GM19463 (cell line): ENCODE results near the gene NEDD1.

Source experiments
- ATAC-seq: cut with Tn5 transposase; IDR thresholded peaks from one replicate; pipeline ENCODE4 v1.9.1; 2021; ENCODE audit warnings: mild to moderate bottlenecking, moderate library complexity; ENCODE audit not compliant: unreplicated experiment

The NEDD1 gene

DNA sequence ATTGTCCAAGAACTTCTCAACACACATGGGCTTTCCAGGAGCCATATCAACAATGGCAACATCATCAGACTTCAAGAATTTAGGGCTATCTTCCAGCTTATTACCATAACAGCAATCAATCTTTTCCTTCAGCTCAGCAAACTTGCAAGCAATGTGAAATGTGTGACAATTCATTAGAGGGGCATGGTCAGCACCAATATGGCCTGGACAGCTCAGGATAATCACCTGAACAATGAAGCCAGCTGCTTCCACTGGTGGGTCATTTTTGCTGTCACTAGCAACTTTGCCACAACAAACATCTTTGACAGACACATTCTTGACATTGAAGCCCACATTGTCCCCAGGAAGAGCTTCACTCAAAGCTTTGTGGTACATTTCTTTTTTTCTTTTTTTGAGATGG is 5.9 kb upstream of the NEDD1 start:
- ATAC-seq = no peak

DNA sequence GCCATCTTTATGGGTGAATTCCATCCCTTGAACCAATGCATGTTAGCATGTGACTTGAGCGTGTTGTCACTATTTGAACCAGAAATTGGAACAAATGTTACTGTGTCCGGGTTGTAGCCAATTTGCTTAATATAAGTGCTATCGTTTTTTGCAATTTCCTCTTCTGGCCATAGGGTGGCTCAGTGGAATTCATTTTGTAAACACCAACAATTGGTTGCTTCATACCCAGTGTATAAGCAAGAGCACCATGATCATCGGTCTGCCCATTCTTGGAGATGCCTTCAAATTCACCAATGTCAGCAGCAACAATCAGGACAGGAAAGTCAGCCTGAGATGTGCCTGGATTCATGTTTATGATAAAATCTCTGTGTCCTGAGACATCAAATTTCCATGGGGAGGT is 5.0 kb upstream of the NEDD1 start:
- ATAC-seq = no peak

DNA sequence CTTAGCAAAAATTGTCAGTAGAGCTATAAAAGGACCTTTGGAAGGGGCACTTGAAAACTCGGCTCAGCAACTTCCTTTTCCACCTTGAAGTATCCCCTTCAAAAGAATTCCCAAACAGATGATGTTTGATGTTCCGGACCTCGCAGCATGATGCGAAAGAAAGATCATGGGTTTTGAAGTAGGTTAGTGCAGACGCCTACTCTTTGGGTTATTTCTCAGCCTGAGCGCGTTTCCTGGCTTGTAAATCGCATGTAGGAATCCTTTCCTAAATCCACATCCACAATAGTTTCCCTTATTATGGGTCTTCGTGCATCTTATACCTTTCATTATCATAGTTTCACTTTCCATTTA is 584 bp upstream of the NEDD1 start:
- ATAC-seq = no peak

DNA sequence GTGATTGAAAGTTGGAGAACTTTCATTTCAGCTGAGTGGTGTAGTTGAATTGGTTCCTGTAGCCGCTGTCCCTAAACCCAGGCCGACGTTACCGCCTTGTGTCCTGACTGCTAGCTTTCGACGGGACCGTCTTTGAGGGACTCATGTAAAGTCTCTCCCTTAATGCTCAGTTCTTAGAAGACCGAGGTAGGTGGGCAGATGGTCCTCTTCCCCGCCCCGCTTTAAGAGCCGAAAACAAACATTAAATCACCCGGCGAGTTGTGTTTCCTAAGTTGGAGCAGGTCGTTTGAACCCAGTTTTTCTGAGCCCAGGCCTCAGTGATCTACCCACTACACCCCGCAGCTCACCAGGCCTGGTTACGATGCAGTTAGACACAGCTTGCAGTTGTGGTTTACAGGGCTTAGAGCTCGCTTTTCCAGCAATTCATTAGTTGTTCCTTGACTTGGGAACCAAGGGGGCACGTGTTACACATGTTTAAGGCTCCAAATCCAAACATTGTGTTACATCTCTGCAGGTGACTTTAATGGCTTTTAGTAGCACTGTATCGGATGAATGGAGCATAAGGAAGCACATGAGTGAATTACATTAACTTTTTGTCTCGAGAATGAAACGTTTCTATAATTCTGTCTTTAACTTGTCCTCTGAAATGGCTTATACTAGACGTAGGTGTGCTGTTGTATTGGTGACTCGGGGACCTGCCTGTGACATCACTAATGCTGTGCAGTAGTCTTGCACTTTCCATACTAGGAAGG is 790 bp downstream of the NEDD1 start:
- peak; percentile 12 for ATAC-seq

DNA sequence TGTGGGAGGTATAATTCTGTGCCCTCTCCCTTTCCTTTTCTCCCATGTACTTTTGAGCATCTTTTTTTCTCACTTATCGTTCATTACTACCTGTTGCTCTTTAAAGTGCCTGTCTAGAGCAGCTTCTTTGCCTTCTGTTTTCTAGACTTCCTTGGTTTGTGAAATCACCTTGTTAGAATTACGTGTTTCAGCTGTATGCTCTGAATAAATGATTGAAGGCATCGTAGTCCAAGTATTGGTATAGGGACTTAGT is 1.3 kb downstream of the NEDD1 start:
- ATAC-seq = no peak

DNA sequence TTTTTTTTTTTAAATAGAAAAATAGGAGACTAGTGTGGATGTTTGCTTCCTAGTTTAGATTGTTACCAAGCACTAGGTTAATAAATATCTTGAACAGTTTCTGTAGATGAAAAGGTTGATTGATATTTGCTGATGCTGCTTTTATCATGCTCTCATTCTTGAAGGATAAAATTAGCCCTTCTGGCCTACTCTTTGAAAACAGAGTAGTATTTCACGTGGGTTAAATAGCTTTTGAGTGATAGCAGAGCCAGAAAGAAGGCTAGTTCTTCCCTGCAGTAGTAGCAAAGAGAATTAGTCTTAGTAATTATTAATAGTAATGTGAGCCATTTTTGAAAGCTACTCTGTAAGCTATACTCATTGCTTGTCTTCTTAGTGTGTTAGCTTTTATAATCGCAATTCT is 5.2 kb downstream of the NEDD1 start:
- ATAC-seq = no peak

DNA sequence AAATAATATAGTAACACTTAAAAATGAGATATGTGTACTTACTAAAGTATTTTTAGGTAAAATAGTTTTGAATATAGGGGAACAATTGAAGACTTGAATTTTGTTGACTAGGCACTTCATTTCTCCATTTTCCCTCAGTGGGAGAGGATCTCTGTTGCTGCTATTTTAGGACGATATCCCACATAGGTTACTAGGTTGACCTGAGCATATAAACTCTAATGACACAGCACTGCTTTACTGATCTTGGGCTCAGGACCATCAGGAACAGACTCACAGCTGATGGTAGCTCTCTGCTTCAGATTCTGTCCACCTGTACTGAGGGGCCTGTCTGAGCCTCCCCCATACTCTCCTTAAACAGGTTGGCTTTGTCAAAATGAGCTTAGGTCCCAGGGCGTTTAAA is 5.9 kb downstream of the NEDD1 start:
- no peak for ATAC-seq

DNA sequence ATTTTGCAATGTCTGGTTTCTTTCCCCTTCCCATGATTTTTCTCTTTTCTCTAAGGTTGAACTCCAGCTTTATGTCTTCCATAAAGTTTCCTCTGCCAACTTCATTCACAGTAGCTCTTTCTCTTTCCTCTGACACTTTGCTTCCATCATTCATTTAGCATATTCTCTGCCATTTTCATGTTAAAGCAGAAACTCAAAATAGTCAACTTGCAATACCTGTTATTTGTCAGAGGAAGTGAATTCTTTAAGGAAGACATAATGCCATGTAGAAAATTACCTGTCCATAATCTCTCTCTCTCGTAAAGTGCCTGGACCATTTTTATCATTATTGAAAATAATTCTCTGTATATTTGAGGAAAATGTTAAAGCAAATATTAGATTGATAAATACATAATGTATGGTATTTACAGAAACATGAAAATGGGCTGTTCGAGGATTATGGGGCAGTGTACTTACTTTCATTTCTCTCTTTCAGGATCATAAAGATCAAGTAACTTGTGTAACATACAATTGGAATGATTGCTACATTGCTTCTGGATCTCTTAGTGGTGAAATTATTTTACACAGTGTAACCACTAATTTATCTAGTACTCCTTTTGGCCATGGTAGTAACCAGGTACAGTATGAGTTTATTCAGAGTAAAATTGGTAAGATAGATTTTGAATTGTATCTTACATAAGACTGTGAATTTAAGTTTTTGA is 12.6 kb downstream of the NEDD1 start:
- ATAC-seq = no peak

DNA sequence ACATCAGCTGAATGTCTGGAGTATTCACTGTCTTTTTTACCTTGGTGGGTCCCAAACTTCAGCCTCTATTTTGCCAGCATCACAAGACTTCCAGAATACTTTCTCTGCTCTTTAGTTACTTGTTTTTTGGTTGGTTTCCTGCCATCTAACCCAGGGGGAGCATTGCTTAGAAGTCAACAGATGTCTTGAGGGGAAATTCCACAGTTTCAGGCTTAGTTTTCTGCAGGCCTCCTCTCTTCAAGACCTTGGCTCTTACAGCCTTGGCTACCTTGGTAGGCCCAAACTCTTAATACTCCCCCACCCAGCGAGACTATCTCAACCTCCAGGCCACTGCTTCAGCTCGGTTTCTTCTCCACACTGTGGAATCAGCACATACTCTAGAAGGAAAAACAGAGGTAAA is 41.7 kb downstream of the NEDD1 start:
- peak; percentile 93 for ATAC-seq

DNA sequence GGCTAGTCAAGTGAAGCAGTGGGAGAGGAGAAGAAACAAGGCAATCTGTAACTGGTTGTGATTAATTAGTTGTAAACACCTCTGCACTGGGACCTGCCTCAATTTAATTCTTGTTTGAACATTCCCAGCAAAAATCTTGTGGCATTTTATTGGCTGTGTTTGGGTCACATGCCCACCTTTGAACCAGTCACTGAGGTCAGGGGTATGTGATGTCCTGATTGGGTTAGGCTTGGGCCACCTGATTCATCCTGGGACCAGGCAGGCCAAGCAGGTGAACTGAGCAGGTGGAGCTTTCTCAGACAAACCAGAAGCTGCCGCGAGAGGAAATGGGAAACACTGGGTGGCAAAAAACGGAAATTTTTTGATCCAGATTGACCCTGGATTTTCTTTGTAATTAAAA is 72.5 kb downstream of the NEDD1 start:
- no peak for ATAC-seq

DNA sequence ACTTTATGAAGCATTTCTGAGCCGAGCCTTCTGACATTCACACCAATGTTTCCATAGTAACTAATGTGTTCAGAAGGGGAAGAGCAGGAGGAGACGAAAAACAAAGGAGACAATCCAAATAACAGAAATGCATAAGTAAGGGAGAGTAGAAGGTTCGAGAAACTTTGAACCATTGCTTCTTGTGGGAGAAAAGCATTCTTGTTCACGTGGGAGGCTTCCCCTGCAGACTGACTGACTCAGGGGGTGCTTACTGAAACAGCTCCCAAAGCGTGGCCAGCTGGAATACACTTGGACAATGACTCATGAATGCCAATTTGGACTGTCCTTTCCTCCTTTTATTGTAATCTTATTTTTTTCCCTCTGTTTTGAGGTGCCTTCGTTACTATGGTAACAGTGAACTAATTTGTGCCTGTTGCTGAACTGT is 73.9 kb downstream of the NEDD1 start:
- no peak for ATAC-seq

DNA sequence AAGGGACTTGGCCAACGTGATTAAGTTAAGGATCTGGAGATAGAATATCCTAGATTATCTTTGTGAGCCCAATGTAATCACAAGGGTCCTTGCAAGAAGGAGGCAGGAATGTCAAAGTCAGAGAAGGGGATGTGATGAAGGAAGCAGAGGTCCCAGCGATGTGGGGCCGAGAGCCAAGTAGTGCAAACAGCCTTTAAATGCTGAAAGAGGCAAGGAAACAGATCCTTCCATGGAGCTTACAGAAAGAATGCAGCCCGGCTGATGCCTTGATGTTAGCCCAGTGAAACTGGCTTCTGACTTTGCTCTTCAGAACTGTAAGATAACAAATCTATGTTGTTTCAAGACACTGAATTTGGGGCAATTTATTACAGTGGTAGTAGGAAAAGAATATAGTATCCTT is 74.9 kb downstream of the NEDD1 start:
- ATAC-seq = no peak

DNA sequence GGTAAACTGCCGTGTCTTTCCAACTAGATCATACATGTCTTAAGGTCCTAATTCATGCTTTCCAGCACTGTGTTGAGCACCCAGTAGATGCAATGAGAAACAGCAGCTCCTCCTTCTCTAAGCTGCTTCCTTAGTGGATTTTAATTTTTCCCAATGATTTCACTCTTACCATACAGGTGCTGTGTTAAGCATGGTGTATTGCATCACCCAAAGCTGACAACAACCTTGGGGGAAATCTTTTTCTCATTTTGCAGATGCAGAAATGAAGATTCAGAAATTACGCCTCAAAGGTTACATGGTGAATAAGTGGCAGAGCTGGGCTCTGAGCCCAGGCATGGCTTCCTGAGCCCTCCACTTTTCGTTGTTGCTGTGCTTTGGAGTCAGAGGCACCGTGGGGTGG is 75.6 kb downstream of the NEDD1 start:
- no peak for ATAC-seq

DNA sequence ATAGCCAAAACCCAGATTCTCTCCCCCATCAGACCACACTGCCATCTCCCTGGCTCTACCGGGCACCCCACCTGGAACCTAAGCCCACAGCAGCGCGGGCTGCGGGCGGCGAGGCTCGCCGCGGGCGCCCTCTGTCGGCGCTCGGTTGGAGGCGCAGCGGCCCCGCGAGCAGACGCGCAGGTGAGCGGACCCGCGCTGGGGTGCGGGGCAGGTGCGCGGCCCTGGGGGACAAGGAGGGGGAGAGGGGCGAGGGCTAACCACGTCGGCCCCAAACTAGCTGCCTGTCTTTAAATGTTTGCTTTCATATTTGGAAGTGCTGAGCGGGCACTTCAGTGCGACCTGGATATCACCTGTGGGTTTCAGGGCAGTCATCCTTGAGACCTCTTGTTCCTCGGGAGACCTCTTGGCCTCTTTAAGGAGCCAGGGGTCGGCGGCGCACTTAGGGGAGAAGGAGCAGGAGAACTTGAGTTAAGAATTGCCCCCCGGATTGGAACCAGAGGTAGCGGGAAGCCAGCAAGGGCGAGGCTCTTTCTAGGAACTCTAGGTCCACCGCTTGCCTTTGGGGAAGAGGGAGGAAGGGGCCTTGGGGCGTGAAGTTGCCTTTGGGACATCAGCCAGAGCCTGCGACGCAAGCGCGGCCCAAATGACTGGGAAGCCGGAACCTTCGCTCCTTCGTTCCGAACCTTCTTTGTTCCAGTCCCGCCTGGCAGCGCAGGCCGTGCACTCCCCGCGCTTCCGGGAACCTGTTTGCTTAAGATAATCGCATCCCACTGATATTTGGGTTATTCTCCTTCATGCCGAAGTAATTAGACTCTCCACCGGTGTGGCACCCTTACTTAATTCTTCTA is 78.7 kb downstream of the NEDD1 start:
- ATAC-seq = peak; percentile 91

DNA sequence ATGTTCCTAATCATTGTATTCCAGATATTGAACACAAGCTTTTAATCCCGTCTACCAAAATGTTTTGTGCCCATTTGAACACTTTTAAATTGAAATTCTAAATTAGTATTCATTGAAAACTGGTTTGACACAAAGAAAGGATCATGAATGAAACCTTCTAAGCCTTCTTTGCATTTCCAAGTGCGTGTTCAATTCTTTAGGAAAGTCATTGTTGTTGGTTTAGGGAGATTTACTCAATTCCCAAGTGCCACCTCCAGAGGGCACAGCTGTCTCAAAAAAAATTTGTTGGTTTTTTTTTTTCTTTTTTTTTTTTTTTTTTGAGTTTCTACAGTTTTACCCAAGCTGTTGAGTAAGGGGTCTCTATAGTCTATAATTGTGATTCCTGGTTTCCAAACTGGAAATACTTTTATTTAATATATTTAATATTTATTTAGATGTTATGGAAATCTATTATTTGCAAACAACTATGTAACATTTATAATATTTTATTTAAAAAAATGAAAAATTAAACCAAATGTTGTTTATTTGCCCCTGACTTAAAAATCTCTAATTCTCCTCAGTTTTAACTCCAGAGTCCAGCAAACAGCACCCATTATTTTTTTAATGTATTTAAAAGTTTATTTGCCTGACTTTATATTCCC is 79.9 kb downstream of the NEDD1 start:
- no peak for ATAC-seq

DNA sequence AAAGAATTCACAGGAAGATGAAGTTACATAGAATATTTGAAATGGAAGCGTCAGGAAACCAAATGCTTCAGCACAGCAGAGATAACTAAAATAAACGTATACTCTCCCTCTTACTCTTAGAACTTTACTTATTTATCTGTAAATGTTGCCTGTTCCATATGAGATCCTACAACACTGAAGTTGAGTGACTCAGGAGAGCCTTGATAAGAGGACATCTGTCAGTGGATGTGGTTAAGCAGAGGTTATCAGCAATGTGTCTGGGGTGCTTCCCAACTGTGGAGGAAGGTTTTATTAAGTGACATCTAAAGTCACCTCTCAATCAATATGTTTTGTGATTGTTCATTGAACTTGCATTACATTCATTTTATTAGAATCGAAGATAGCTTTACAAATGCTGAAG is 81.9 kb downstream of the NEDD1 start:
- no peak for ATAC-seq

DNA sequence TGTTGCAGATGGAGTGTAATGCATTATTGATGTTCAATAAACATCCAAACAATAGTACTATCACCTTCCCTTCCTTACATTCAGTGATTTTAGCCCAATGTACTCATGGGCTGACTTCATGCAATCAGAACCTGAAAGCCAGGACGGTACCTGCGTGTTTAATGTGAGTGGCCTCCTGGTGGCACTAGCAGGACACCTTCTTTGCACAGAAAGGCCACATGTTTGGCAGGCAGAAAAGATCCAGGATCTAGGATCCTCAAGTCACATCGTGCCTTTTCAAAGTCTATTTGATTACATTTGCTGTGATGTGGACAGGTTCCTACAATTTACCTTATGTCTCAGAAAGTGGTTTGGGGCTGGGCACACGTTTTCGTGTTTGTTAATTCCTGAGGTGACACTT is 82.9 kb downstream of the NEDD1 start:
- no peak for ATAC-seq

DNA sequence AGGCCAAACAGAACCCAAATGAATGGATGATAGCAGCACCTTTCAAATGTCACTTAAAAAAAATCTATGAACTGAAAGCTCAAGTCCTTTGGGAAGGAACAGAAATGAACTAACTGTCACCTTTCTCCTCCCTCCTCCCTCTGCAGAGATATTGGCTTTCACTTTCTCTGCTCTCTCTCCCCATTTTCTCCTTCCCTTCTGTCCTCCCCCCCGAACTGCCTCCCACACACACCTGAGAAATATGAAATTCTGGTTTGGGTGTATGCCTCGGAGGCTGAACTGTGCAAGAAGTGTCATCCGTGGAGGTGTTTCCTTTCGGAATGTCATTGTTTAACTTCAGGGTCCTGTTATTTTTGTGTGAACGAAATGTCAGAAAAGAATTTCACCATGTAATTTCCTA is 87.8 kb downstream of the NEDD1 start:
- no peak for ATAC-seq

DNA sequence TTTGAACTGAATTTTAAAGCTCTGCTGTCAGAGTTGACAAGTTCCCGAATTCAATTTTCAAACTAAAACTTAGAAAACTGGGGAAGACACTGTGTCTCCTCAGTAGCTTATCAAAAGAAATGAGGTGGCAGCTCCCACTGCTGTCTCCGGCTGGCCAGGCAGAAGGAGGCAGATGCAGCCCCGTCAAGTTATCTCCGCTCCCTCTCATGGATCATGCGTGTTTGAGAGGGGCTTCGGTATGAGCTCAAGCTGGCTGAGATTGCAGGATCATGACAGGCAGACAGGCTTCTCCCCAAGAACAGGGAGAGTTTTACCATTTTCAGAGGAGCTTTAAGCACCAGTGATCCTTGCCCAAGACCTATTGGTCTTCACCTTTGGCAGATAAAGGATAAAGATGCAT is 88.8 kb downstream of the NEDD1 start:
- no peak for ATAC-seq

DNA sequence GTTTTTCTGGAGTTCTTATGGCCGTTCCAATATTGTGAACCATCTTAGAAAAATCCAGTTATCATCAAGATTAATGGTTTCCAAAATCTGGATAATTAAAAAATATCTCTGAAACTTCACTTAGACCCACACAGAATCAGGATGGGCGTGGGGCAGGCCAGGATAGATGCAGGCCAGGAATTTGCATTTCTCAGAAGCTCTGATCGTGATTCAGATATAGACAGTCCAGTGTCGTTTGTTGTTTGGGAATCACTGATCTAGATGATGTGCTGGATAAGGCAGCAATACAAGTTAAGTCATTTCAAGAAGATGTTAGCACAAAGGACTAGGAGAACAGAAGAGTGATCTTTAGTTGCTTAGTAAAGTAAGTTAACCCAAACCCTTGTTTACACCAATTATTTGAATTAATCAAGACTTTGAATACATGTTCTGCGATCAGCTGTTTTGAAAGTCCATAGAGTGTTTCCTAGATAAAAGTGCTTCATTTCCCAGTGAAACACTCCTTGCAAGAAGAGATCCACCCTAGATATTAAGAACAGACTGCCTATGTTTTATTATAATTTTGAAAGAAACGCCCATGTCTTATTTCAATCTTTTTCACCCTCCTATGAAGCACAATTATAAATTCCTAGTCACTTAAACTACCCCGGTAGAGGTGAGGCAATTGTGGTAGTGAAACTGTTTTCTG is 90.9 kb downstream of the NEDD1 start:
- no peak for ATAC-seq

DNA sequence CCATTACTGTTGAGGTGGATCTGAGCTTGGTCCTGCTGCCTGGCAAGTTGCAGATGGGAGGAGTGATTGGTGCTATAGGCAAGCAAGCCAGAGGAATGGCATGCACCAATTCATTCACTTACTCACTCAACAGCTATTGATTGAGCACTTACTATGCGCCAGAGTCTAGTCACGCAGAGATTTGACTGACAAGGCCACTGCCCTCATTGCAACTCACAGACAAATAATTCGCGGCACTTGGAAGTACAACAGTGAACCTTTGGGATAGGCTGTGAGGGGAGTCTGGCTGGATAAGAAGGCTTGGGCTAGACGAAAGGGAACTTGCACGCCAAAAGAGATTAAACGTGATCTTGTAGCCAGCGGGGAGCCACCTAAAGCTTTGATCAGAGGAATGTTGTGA is 96.2 kb downstream of the NEDD1 start:
- ATAC-seq = no peak
